Activated CD4-positive, alpha-beta T cell treated with anti-CD3 and anti-CD28 coated beads for 36 hours (primary cell): Measurements from ENCODE around the gene GNG8. TPM values are rescaled to one million over a fixed set of nuclear protein-coding genes. Genes with fewer than 3 reads are reported as not detected.

ENCODE experiments used
- ATAC-seq: fragments of 200-7000 bp; cut with Tn5 transposase; one replicate; pipeline ENCODE4 v1.10.0; 2021; ENCODE audit warnings: mild to moderate bottlenecking, moderate library complexity
- CTCF ChIA-PET: fragments of 350-600 bp; sonication (Branson Sonifier 250); formaldehyde crosslinking; loops from one replicate; lab custom pipeline; 2021; ENCODE audit warnings: antibody characterized with exemption; lab: Charles Lee
- POLR2A ChIA-PET: fragments of 350-600 bp; sonication (Branson Sonifier 250); formaldehyde crosslinking; loops from one replicate; lab custom pipeline; 2021; ENCODE audit warnings: antibody characterized with exemption, inconsistent platforms; lab: Charles Lee
- DNase-seq: peaks from one replicate; pipeline ENCODE4 v3.0.0-alpha.2; 2020
- H3K27ac Mint-ChIP-seq: one replicate; pipeline ENCODE4 v1.8.0; 2021; ENCODE audit warnings: mixed read lengths
- H3K27me3 Mint-ChIP-seq: one replicate; pipeline ENCODE4 v1.8.0; 2021; ENCODE audit warnings: mixed read lengths
- H3K36me3 Mint-ChIP-seq: one replicate; pipeline ENCODE4 v1.8.0; 2021; ENCODE audit warnings: low read depth, mixed read lengths
- H3K4me1 Mint-ChIP-seq: one replicate; pipeline ENCODE4 v1.8.0; 2021; ENCODE audit warnings: mixed read lengths
- H3K4me3 Mint-ChIP-seq: one replicate; pipeline ENCODE4 v1.8.0; 2021; ENCODE audit warnings: mild to moderate bottlenecking, moderate library complexity, mixed read lengths
- H3K9me3 Mint-ChIP-seq: one replicate; pipeline ENCODE4 v1.8.0; 2021; ENCODE audit warnings: low read depth, mixed read lengths
- intact Hi-C, 2 experiments: fragments of 100-400 bp; cut with DNase I in 1 of 2; cut with micrococcal nuclease in 1 of 2; formaldehyde crosslinking; loops; one replicate each; pipeline versions ENCODE4 v1.14.2 to v1.15.1; 2022 to 2024; cut with DNase I, micrococcal nuclease
- total RNA-seq, 2 experiments: library from RNA; stranded (reverse); gene quantifications; one replicate each; pipeline ENCODE4 v1.2.3, GENCODE V29; 2021

The GNG8 gene
- total RNA-seq, 2 experiments from 2014 or later, result 13.8 to 17.4 TPM

DNA sequence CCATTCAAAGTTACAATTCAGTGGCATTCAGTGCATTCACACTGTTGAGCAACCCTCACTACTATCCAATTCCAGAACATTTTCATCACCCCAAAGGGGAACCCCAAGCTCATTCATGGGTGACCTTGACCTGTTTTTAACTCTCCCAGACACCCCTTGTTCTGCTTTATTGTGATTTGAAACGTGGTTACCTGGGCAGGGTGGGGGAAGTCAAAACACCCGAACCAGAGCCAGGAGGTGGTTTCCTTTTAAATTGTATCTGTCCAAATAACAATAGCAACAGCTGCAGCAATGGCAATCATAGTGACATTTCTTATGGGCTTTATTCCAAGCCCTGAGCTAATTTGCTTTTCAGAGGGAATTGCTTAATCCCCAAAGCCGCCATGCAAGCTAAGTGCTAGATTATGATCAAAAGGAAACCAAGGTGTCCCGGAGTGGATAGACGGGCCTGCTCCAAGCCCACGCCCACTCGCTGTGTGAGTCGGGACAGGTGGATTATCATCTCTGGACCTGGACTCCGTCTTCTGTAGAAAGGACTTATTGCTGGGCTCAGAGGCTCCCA is 17.3 kb downstream of the GNG8 start:
- DNase-seq, result no peak
- intact Hi-C loops, result no loop called here
- Mint-ChIP-seq H3K27me3 (no peaks in the 10 kb centered on the region), H3K4me1 (peaks cover 77% of the 10 kb centered on the region), H3K4me3 (peak overlapping the region; percentile 73), H3K36me3 (peaks cover 32% of the 10 kb centered on the region), H3K9me3 (no peaks in the 10 kb centered on the region), H3K27ac (peak overlapping the region; percentile 94)
- no peak for ATAC-seq
- CTCF ChIA-PET, result interaction anchor here (0.9 to 14.4 kb wide), 6 partner anchors 10 to 43 kb away, joined by 3 to 206 read pairs (median 6); partner anchors contain the start of genes CALM3 and DACT3
- POLR2A ChIA-PET, result interaction anchor here (0.7 to 2.7 kb wide), 7 partner anchors 9 to 18 kb away, joined by 3 to 19 read pairs (median 4); partner anchors contain the start of genes CALM3 and GNG8

DNA sequence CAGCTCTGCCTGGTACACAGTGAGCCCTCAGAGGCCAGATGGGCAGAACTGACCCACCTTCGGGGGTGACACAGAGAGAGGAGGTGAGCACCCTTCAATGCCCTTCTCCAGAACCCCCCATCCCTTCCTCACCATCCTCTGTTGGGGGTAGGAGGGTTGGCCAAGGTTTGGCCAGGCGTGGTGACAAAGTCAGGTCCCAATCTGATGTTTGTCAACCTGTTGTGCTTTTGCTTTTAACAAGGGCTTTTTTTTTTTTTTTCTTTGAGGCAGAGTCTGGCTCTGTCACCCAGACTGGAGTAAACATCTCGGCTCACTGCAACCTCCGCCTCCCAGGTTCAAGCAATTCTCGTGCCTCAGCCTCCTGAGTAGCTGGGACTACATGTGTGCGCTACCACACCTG is 18.4 kb downstream of the GNG8 start:
- ChIA-PET CTCF (interaction anchor here (1.1 to 14.4 kb wide), 10 partner anchors 8 to 44 kb away, joined by 3 to 206 read pairs (median 6); partner anchors contain the start of genes CALM3, DACT3 and GNG8), POLR2A (interaction anchor here (0.7 to 2.7 kb wide), 5 partner anchors 10 to 44 kb away, joined by 3 to 19 read pairs (median 3); partner anchors contain the start of genes CALM3 and DACT3)
- Mint-ChIP-seq H3K9me3 (no peaks in the 10 kb centered on the region), H3K4me1 (peaks cover 81% of the 10 kb centered on the region), H3K27ac (peak overlapping the region; percentile 99), H3K36me3 (peaks cover 28% of the 10 kb centered on the region), H3K27me3 (no peaks in the 10 kb centered on the region), H3K4me3 (peak overlapping the region; percentile 68)
- intact Hi-C loops, result loop anchor here in 1 of 2 experiments (2.0 kb wide), 1 partner anchor 15 kb away; no protein-coding TSS in a partner anchor
- ATAC-seq (peak; percentile 5), DNase-seq (peak; percentile 39)

DNA sequence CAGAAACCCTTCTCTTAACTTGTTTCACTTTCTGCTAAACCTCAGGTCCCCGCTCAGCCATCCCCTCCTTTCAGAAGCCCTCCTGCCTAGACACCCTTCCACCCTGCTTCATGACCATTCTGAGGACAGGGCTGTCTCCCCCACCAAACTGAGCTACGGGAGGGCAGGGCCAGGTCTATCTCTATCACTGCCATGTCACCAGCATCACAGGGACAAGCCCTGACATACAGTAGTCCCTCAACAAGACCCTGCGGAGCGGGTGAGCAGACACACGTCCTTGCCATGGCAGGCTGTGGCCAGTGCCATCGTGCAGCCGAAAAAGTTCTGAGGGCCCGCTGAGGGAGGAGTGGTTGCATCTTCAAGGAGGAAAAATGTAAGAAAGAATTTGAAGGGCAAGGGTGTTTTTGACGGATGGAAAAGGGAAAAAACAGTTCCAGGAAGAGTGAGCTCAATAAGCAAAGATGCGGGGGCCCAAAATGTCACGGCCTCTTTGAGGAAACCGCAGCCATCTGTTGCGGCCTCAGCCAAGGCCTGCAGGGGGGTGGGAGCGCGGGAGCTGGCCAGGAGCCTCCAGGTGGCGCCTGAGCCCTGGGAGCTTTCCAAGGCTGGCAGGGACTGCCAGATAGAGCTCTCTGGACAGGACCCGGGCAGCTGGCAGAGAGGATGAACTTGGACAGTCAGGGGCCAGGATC is 19.2 kb downstream of the GNG8 start:
- H3K4me1 Mint-ChIP-seq, result peaks cover 81% of the 10 kb centered on the region
- no peaks in the 10 kb centered on the region for H3K27me3 Mint-ChIP-seq
- intact Hi-C loops, result loop anchor here in 1 of 2 experiments (2.0 kb wide), 1 partner anchor 14 kb away; no protein-coding TSS in a partner anchor
- H3K36me3 Mint-ChIP-seq, result peaks cover 20% of the 10 kb centered on the region
- H3K4me3 Mint-ChIP-seq, result peak overlapping the region; percentile 68
- H3K9me3 Mint-ChIP-seq, result no peaks in the 10 kb centered on the region
- ChIA-PET POLR2A (interaction anchor here (0.6 to 2.7 kb wide), 6 partner anchors 9 to 44 kb away, joined by 3 to 19 read pairs (median 4); partner anchors contain the start of genes CALM3 and DACT3), CTCF (interaction anchor here (1.1 to 14.4 kb wide), 8 partner anchors 9 to 45 kb away, joined by 3 to 206 read pairs (median 6); partner anchors contain the start of genes CALM3, DACT3 and GNG8)
- ATAC-seq (peak; percentile 31), DNase-seq (peak; percentile 87)
- peak overlapping the region; percentile 99 for H3K27ac Mint-ChIP-seq

DNA sequence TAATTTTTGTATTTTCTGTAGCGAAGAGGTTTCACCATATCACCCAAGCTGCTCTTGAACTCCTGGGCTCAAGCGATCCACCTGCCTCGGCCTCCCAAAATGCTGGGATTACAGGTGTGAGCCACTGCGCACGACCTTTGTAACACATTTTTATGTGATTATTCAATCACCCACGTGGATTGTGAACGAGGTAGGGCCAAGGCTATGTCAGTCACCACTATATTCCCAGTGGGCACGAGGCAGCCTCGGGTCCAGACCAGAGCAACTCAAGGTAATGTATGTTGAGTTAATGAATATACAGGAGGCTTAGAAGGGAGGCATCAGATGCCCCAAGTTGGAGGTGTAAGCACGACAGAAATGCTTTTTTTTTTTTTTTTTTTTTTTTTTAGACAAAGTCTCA is 20.0 kb downstream of the GNG8 start:
- Mint-ChIP-seq H3K36me3 (peaks cover 22% of the 10 kb centered on the region), H3K4me1 (peaks cover 82% of the 10 kb centered on the region), H3K4me3 (peak overlapping the region; percentile 68), H3K27ac (peak overlapping the region; percentile 99), H3K27me3 (no peaks in the 10 kb centered on the region), H3K9me3 (no peaks in the 10 kb centered on the region)
- ChIA-PET CTCF (interaction anchor here (1.5 to 14.4 kb wide), 4 partner anchors 14 to 46 kb away, joined by 6 to 206 read pairs (median 38); partner anchors contain the start of genes CALM3, DACT3 and GNG8), POLR2A (no interaction called here)
- peak; percentile 6 for DNase-seq
- intact Hi-C loops, result loop anchor here (2.0 kb wide), 2 partner anchors 13 to 113 kb away; no protein-coding TSS in a partner anchor
- ATAC-seq, result no peak

DNA sequence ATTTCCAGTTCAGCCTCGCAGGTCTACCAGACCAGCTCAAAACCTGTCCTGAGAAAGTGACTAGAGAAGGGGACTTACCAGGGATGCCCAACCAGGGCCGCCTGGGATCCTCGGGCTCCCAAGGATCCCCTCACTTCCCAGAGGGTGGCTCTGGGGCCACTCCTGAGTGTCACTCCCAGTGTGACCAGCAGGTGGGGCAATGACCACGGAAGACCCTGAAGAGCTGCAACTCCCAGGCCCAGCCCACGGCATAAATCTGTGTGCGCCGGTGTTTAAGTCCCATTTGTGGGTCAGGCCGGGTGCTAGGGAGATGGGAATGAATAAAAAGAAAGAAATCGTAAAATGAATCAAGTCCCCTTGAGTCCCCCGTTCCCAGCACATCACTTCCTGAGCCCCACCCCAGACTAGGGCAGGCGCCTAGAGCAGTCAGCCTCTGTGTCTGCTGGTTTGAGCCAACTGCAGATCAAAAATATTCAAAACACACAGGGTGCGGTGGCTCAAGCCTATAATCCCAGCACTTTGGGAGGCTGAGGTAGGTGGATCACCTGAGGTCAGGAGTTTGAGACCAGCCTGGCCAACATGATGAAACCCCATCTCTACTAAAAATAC is 21.8 kb downstream of the GNG8 start:
- no peaks in the 10 kb centered on the region for H3K9me3 Mint-ChIP-seq
- peak; percentile 92 for DNase-seq
- intact Hi-C loops, result loop anchor here (1.0 to 2.0 kb wide), 4 partner anchors 20 to 132 kb away; partner anchors contain the start of genes FKRP (in 1 of the 2) and STRN4 (in 1 of the 2)
- peaks cover 29% of the 10 kb centered on the region for H3K36me3 Mint-ChIP-seq
- CTCF ChIA-PET, result interaction anchor here (0.5 to 14.4 kb wide), 18 partner anchors 9 to 612 kb away, joined by 3 to 206 read pairs (median 4); partner anchors contain the start of genes CALM3, DACT3, GNG8 and PTGIR
- POLR2A ChIA-PET, result interaction anchor here (1.7 kb wide), 1 partner anchor 47 kb away, joined by 7 read pairs; the partner anchor contains the start of gene DACT3
- H3K27ac Mint-ChIP-seq, result peak overlapping the region; percentile 62
- ATAC-seq, result peak; percentile 49
- H3K4me1 Mint-ChIP-seq, result peaks cover 82% of the 10 kb centered on the region
- no peak overlapping the region for H3K4me3 Mint-ChIP-seq
- no peaks in the 10 kb centered on the region for H3K27me3 Mint-ChIP-seq

DNA sequence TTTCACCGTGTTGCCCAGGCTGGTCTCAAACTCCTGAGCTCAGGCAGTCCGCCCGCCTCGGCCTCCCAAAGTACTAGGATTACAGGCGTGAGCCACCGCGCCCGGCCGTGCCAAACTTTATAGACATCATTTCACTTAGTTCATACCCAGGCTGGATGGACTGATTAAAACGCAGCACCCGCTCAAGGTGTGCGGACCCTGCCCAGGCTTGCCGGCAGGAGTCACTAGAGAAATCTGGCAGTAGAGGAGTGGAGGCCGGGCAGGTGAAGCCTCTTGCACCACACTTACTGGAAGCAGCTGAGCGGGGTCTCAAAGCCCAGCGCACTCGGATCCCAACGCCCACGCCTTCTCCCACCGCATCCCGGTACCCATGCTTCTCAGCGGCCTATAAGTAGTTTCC is 22.5 kb downstream of the GNG8 start:
- Mint-ChIP-seq H3K4me3 (no peak overlapping the region), H3K4me1 (peaks cover 81% of the 10 kb centered on the region), H3K36me3 (peaks cover 29% of the 10 kb centered on the region), H3K27me3 (no peaks in the 10 kb centered on the region), H3K27ac (no peak overlapping the region), H3K9me3 (no peaks in the 10 kb centered on the region)
- intact Hi-C loops, result no loop called here
- ChIA-PET POLR2A (interaction anchor here (1.7 kb wide), 1 partner anchor 48 kb away, joined by 7 read pairs; the partner anchor contains the start of gene DACT3), CTCF (interaction anchor here (0.6 to 14.4 kb wide), 14 partner anchors 8 to 434 kb away, joined by 3 to 206 read pairs (median 4); partner anchors contain the start of genes CALM3, DACT3, GNG8 and PTGIR)
- ATAC-seq, result no peak
- peak; percentile 11 for DNase-seq

DNA sequence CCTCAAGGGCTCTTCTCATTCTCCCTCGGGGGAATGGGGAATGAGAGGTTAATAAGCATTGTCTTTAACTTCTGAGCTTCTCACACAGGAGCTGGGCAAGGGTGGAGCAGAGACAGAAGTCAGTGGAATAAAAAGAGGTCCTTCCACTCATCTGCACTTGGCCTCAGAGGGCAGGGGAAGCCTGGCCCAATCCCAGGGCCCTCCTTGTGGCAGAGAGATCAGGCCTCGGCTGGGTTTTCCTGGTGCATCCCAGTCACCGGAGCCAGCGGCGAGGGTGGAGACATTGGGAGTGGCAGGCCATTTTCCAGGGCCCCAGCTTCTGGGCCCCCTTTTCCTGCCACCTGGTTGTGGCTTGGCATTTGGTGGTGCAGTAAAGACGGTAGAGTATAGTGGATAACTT is 24.2 kb downstream of the GNG8 start:
- ATAC-seq (peak; percentile 6), DNase-seq (no peak)
- H3K9me3 Mint-ChIP-seq, result no peaks in the 10 kb centered on the region
- CTCF ChIA-PET, result interaction anchor here (0.7 to 14.4 kb wide), 11 partner anchors 10 to 142 kb away, joined by 3 to 206 read pairs (median 4); partner anchors contain the start of genes CALM3 and DACT3
- H3K36me3 Mint-ChIP-seq, result peaks cover 42% of the 10 kb centered on the region
- intact Hi-C loops, result loop anchor here in 1 of 2 experiments (1.0 kb wide), 1 partner anchor 9 kb away; no protein-coding TSS in a partner anchor
- H3K27ac Mint-ChIP-seq, result peak overlapping the region; percentile 81
- H3K4me3 Mint-ChIP-seq, result peak overlapping the region; percentile 28
- peaks cover 75% of the 10 kb centered on the region for H3K4me1 Mint-ChIP-seq
- H3K27me3 Mint-ChIP-seq, result no peaks in the 10 kb centered on the region
- POLR2A ChIA-PET, result interaction anchor here (0.7 to 2.4 kb wide), 7 partner anchors 8 to 67 kb away, joined by 3 to 24 read pairs (median 3); partner anchors contain the start of genes CALM3 and DACT3

DNA sequence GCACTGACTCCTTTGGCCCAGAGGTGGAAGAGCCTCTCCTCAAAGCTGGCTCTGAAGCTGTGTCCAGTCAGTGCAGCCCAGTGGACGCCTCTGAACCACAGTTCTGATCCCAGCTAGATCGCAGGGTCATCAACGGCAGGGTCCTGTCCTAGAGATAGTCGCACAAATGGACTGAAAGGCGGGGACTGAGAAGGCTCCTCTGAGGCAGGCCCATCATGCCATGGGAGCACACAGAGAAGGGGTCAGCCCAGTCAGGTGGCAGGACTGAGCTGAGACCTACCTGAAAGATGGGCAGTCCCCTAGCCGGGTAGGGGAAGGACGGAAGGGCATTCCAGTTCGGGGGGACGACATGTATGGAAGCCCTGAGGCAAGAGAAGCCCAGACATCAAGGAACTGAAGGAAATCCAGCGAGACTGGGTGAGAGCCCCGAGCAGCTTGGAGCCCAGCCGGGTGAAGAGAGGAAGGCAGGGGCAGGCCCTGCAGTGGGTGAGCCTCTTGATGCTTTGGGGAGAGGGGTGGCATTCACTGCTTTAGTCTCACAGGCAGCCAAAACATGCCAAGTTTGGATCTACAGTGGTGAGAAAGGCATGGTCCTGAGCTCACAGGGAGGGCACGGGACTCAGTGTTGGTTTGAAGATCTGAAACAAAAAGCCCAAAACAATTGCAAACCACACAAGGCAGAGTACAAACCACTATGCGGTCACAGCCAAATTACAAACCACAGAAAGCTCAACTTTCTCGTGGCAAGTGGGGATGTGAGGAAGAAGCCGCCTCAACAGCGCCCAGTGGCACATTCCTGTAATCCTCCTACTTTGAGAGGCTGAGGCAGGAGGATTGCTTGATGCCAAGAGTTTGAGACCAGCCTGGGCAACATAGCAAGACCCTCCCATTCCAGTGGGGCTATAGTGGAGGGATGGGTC is 24.9 kb downstream of the GNG8 start:
- H3K4me1 Mint-ChIP-seq, result peaks cover 72% of the 10 kb centered on the region

DNA sequence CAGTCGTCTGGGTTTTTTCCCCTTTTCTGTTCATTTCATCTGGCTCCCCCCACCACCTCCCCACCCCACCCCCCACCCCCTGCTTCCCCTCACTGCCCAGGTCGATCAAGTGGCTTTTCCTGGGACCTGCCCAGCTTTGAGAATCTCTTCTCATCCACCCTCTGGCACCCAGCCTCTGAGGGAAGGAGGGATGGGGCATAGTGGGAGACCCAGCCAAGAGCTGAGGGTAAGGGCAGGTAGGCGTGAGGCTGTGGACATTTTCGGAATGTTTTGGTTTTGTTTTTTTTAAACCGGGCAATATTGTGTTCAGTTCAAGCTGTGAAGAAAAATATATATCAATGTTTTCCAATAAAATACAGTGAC is 25.6 kb downstream of the GNG8 start:
- H3K4me1 Mint-ChIP-seq, result peaks cover 66% of the 10 kb centered on the region
- ATAC-seq (no peak), DNase-seq (no peak)
- ChIA-PET POLR2A (interaction anchor here (0.8 to 2.4 kb wide), 4 partner anchors 8 to 87 kb away, joined by 3 to 24 read pairs (median 4); partner anchors contain the start of gene CALM3), CTCF (interaction anchor here (0.5 to 14.4 kb wide), 4 partner anchors 8 to 51 kb away, joined by 3 to 206 read pairs (median 34); partner anchors contain the start of genes CALM3 and DACT3)
- intact Hi-C loops, result no loop called here
- peak overlapping the region; percentile 81 for H3K27ac Mint-ChIP-seq
- no peaks in the 10 kb centered on the region for H3K9me3 Mint-ChIP-seq
- no peaks in the 10 kb centered on the region for H3K27me3 Mint-ChIP-seq
- peaks cover 51% of the 10 kb centered on the region for H3K36me3 Mint-ChIP-seq
- H3K4me3 Mint-ChIP-seq, result peak overlapping the region; percentile 5

More for the DNA sequence above, 24.9 kb downstream of the GNG8 start:
- DNase-seq, result peak; percentile 45
- intact Hi-C loops, result loop anchor here in 1 of 2 experiments (1.0 kb wide), 1 partner anchor 9 kb away; no protein-coding TSS in a partner anchor
- H3K36me3 Mint-ChIP-seq, result peaks cover 47% of the 10 kb centered on the region
- H3K9me3 Mint-ChIP-seq, result no peaks in the 10 kb centered on the region
- ChIA-PET POLR2A (interaction anchor here (0.7 to 2.4 kb wide), 10 partner anchors 7 to 88 kb away, joined by 3 to 24 read pairs (median 4); partner anchors contain the start of genes CALM3 and DACT3), CTCF (interaction anchor here (0.7 to 14.4 kb wide), 8 partner anchors 9 to 143 kb away, joined by 3 to 206 read pairs (median 4); partner anchors contain the start of genes CALM3 and DACT3)
- peak overlapping the region; percentile 28 for H3K4me3 Mint-ChIP-seq
- no peaks in the 10 kb centered on the region for H3K27me3 Mint-ChIP-seq
- peak overlapping the region; percentile 81 for H3K27ac Mint-ChIP-seq
- ATAC-seq, result peak; percentile 20
